Neural progenitor cell (in vitro differentiated cells): ENCODE results near the gene SEMA6B. TPM values are rescaled to one million over a fixed set of nuclear protein-coding genes. Genes with fewer than 3 reads are reported as not detected.

ENCODE experiments used
- DNase-seq: peaks from one replicate; pipeline ENCODE4 v3.0.0-alpha.2; 2016; ENCODE audit warnings: low spot score
- H2AFZ ChIP-seq: fragments of 200-600 bp; sonication (generic); replicated peaks from 2 replicates; pipeline ENCODE4 v1.6.1; 2016; ENCODE audit warnings: antibody characterized with exemption
- H3F3A ChIP-seq: fragments of 200-600 bp; sonication (generic); 2 replicates; pipeline ENCODE4 v1.6.1; 2016; ENCODE audit warnings: antibody characterized with exemption, low read depth
- H3K27ac ChIP-seq: fragments of 200-600 bp; sonication (generic); 2 replicates; pipeline ENCODE4 v1.5.1; 2016; ENCODE audit warnings: mild to moderate bottlenecking
- H3K27me3 ChIP-seq: fragments of 200-600 bp; sonication (generic); 2 replicates; pipeline ENCODE4 v1.6.1; 2016; ENCODE audit warnings: mild to moderate bottlenecking, moderate library complexity
- H3K36me3 ChIP-seq: fragments of 200-600 bp; sonication (generic); 2 replicates; pipeline ENCODE4 v1.5.1; 2016
- H3K4me1 ChIP-seq: fragments of 200-600 bp; sonication (generic); 2 replicates; pipeline ENCODE4 v1.6.1; 2016; ENCODE audit warnings: mixed run types
- H3K4me2 ChIP-seq: fragments of 200-600 bp; sonication (generic); 2 replicates; pipeline ENCODE4 v1.6.1; 2016
- H3K4me3 ChIP-seq: fragments of 200-600 bp; sonication (generic); 2 replicates; pipeline ENCODE4 v1.5.1; 2016
- H3K79me2 ChIP-seq: fragments of 200-600 bp; sonication (generic); 2 replicates; pipeline ENCODE4 v1.6.1; 2016; ENCODE audit warnings: low read depth
- H3K9ac ChIP-seq: fragments of 200-600 bp; sonication (generic); 2 replicates; pipeline ENCODE4 v1.6.1; 2016
- H3K9me3 ChIP-seq: fragments of 200-600 bp; sonication (generic); 2 replicates; pipeline ENCODE4 v1.5.1; 2016; ENCODE audit warnings: low read depth
- H4K20me1 ChIP-seq: fragments of 200-600 bp; sonication (generic); 2 replicates; pipeline ENCODE4 v1.6.1; 2016; ENCODE audit warnings: low read depth
- H3K27ac Mint-ChIP-seq: 3 replicates; pipeline ENCODE4 v1.8.0; 2021; ENCODE audit warnings: mixed read lengths
- H3K27me3 Mint-ChIP-seq: 2 replicates; pipeline ENCODE4 v1.8.0; 2022; ENCODE audit warnings: low read depth, mild to moderate bottlenecking, inconsistent platforms, moderate library complexity, mixed read lengths; ENCODE audit not compliant: insufficient read depth
- H3K36me3 Mint-ChIP-seq: 3 replicates; pipeline ENCODE4 v1.8.0; 2021; ENCODE audit warnings: mixed read lengths
- H3K4me1 Mint-ChIP-seq: 3 replicates; pipeline ENCODE4 v1.8.0; 2021; ENCODE audit warnings: mixed read lengths
- H3K4me3 Mint-ChIP-seq: 3 replicates; pipeline ENCODE4 v1.8.0; 2021; ENCODE audit warnings: mild to moderate bottlenecking, moderate library complexity, mixed read lengths
- H3K9me3 Mint-ChIP-seq: 3 replicates; pipeline ENCODE4 v1.8.0; 2020; ENCODE audit warnings: mixed read lengths
- CTCF ChIP-seq: fragments of 200-600 bp; sonication (generic); IDR thresholded peaks from 2 replicates; pipeline ENCODE4 v1.5.1; 2017; ENCODE audit warnings: antibody characterized with exemption, mild to moderate bottlenecking
- EZH2 ChIP-seq: fragments of 200-600 bp; sonication (generic); IDR thresholded peaks from 2 replicates; pipeline ENCODE4 v1.6.1; 2017; ENCODE audit warnings: antibody characterized with exemption, mild to moderate bottlenecking, moderate library complexity
- EZH2phosphoT487 ChIP-seq: fragments of 200-600 bp; sonication (generic); IDR thresholded peaks from 2 replicates; pipeline ENCODE4 v1.6.1; 2017; ENCODE audit warnings: antibody characterized with exemption
- total RNA-seq: library from RNA; depleted of rRNA; stranded (reverse); fragments of >200 nt; gene quantifications from 2 replicates; pipeline ENCODE4 v1.2.3, GENCODE V29; 2015; ENCODE audit warnings: low replicate concordance

The SEMA6B gene
- total RNA-seq, 1 donor from 2014 or later, result 22.6 TPM

- H3K27me3 ChIP-seq, result no peaks in the 10 kb centered on the region
- H3K4me2 ChIP-seq, result no peak overlapping the region
- TF ChIP-seq CTCF (no peak), EZH2phosphoT487 (no peak), EZH2 (no peak)
- H3K4me1 Mint-ChIP-seq, result peaks cover 19% of the 10 kb centered on the region
- peaks cover 85% of the 10 kb centered on the region for H4K20me1 ChIP-seq
- no peak overlapping the region for H3K4me3 Mint-ChIP-seq
- H3K9me3 ChIP-seq, result no peaks in the 10 kb centered on the region
- H3K4me3 ChIP-seq, result no peak overlapping the region
- DNase-seq, result no peak
- H3K36me3 ChIP-seq, result no peaks in the 10 kb centered on the region
- H3K79me2 ChIP-seq, result peaks cover 63% of the 10 kb centered on the region
- no peaks in the 10 kb centered on the region for H3K9me3 Mint-ChIP-seq
- H3K27ac Mint-ChIP-seq, result no peak overlapping the region
- H3K9ac ChIP-seq, result no peak overlapping the region
- H3K36me3 Mint-ChIP-seq, result no peaks in the 10 kb centered on the region
- H3K27ac ChIP-seq, result no peak overlapping the region
- H3F3A ChIP-seq, result peaks cover 10% of the 10 kb centered on the region
- no peak overlapping the region for H2AFZ ChIP-seq
- peaks cover 2% of the 10 kb centered on the region for H3K27me3 Mint-ChIP-seq
- H3K4me1 ChIP-seq, result peaks cover 11% of the 10 kb centered on the region
Measured at GRCh38 chr19:4571305-4571917, 11.9 kb upstream of the SEMA6B start.

- DNase-seq, result no peak
- Histone ChIP-seq H2AFZ (no peak overlapping the region), H3K4me3 (no peak overlapping the region), H3K27me3 (no peaks in the 10 kb centered on the region), H3K4me1 (peaks cover 11% of the 10 kb centered on the region), H3K79me2 (peaks cover 60% of the 10 kb centered on the region), H3F3A (peaks cover 6% of the 10 kb centered on the region), H4K20me1 (peaks cover 85% of the 10 kb centered on the region), H3K9me3 (no peaks in the 10 kb centered on the region), H3K27ac (no peak overlapping the region), H3K9ac (no peak overlapping the region), H3K36me3 (no peaks in the 10 kb centered on the region), H3K4me2 (no peak overlapping the region)
- H3K27me3 Mint-ChIP-seq, result no peaks in the 10 kb centered on the region
- no peak overlapping the region for H3K4me3 Mint-ChIP-seq
- no peaks in the 10 kb centered on the region for H3K36me3 Mint-ChIP-seq
- TF ChIP-seq CTCF, result no peak
- no peak overlapping the region for H3K27ac Mint-ChIP-seq
- H3K9me3 Mint-ChIP-seq, result no peaks in the 10 kb centered on the region
- peaks cover 17% of the 10 kb centered on the region for H3K4me1 Mint-ChIP-seq
Measured at GRCh38 chr19:4570916-4571304, 11.4 kb upstream of the SEMA6B start.

- no peaks in the 10 kb centered on the region for H3K27me3 Mint-ChIP-seq
- Histone ChIP-seq H3K79me2 (peaks cover 60% of the 10 kb centered on the region), H3K4me1 (peaks cover 10% of the 10 kb centered on the region), H3K27me3 (no peaks in the 10 kb centered on the region), H3F3A (peaks cover under 1% of the 10 kb centered on the region), H2AFZ (no peak overlapping the region), H3K36me3 (no peaks in the 10 kb centered on the region), H3K4me3 (no peak overlapping the region), H3K9ac (no peak overlapping the region), H3K9me3 (no peaks in the 10 kb centered on the region), H3K27ac (no peak overlapping the region), H3K4me2 (no peak overlapping the region), H4K20me1 (peaks cover 84% of the 10 kb centered on the region)
- TF ChIP-seq CTCF (no peak), EZH2phosphoT487 (no peak), EZH2 (no peak)
- no peak overlapping the region for H3K27ac Mint-ChIP-seq
- H3K36me3 Mint-ChIP-seq, result no peaks in the 10 kb centered on the region
- peaks cover 12% of the 10 kb centered on the region for H3K4me1 Mint-ChIP-seq
- DNase-seq, result no peak
- no peaks in the 10 kb centered on the region for H3K9me3 Mint-ChIP-seq
- peak overlapping the region; percentile 31 for H3K4me3 Mint-ChIP-seq
Measured at GRCh38 chr19:4570402-4570801, 10.9 kb upstream of the SEMA6B start.
